HL-60 (cell line): ENCODE results near the gene CFAP57.

Experiments used
- GABPA ChIP-seq: IDR thresholded peaks from 2 replicates; pipeline ENCODE4 v1.6.1; 2012; ENCODE audit warnings: low read depth
- POLR2AphosphoS5 ChIP-seq: IDR thresholded peaks from 2 replicates; pipeline ENCODE4 v1.6.1; 2012; ENCODE audit warnings: low read depth
- SPI1 ChIP-seq: IDR thresholded peaks from 2 replicates; pipeline ENCODE4 v1.6.1; 2012; ENCODE audit warnings: low read depth, mild to moderate bottlenecking, borderline replicate concordance
- TF ChIP-seq, protein P1 (sequence below): IDR thresholded peaks from one replicate; pipeline ENCODE4 v1.5.1; 2011; ENCODE audit warnings: low read length, control low read depth, inconsistent platforms; ENCODE audit not compliant: insufficient read depth
- TF ChIP-seq, protein P2 (sequence below): IDR thresholded peaks from 2 replicates; pipeline ENCODE4 v1.6.1; 2012; ENCODE audit warnings: low read depth; ENCODE audit not compliant: insufficient replicate concordance

DNA sequence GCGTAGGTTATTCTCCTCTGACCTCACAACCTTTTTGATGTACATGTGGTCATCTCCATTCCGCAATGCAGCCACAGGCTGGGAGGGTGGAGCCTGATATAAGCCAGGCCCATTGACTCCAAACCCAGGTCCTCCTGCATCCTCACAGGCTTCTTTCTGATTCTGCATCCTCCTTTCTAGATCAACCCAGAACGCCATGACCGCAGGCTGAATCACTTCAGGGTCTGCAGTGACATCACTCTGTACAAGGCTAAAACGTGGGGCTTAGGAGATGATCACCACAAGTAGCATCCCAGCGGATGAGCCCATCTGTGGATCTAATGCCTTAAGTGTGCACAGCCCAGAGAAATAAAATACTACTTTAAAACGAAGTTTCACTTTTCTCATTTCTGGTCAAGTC lies 16.1 kb upstream of the CFAP57 start:
- no peak for TF ChIP-seq POLR2AphosphoS5
- TF ChIP-seq, protein P1, sequence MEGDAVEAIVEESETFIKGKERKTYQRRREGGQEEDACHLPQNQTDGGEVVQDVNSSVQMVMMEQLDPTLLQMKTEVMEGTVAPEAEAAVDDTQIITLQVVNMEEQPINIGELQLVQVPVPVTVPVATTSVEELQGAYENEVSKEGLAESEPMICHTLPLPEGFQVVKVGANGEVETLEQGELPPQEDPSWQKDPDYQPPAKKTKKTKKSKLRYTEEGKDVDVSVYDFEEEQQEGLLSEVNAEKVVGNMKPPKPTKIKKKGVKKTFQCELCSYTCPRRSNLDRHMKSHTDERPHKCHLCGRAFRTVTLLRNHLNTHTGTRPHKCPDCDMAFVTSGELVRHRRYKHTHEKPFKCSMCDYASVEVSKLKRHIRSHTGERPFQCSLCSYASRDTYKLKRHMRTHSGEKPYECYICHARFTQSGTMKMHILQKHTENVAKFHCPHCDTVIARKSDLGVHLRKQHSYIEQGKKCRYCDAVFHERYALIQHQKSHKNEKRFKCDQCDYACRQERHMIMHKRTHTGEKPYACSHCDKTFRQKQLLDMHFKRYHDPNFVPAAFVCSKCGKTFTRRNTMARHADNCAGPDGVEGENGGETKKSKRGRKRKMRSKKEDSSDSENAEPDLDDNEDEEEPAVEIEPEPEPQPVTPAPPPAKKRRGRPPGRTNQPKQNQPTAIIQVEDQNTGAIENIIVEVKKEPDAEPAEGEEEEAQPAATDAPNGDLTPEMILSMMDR: no peak
- TF ChIP-seq, protein P2, sequence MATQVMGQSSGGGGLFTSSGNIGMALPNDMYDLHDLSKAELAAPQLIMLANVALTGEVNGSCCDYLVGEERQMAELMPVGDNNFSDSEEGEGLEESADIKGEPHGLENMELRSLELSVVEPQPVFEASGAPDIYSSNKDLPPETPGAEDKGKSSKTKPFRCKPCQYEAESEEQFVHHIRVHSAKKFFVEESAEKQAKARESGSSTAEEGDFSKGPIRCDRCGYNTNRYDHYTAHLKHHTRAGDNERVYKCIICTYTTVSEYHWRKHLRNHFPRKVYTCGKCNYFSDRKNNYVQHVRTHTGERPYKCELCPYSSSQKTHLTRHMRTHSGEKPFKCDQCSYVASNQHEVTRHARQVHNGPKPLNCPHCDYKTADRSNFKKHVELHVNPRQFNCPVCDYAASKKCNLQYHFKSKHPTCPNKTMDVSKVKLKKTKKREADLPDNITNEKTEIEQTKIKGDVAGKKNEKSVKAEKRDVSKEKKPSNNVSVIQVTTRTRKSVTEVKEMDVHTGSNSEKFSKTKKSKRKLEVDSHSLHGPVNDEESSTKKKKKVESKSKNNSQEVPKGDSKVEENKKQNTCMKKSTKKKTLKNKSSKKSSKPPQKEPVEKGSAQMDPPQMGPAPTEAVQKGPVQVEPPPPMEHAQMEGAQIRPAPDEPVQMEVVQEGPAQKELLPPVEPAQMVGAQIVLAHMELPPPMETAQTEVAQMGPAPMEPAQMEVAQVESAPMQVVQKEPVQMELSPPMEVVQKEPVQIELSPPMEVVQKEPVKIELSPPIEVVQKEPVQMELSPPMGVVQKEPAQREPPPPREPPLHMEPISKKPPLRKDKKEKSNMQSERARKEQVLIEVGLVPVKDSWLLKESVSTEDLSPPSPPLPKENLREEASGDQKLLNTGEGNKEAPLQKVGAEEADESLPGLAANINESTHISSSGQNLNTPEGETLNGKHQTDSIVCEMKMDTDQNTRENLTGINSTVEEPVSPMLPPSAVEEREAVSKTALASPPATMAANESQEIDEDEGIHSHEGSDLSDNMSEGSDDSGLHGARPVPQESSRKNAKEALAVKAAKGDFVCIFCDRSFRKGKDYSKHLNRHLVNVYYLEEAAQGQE: no peak
- no peak for TF ChIP-seq SPI1
- TF ChIP-seq GABPA: no peak
